ENCODE data around the gene TECPR1.

GRCh38 chr7:98242934-98243333 is 9.1 kb downstream of the TECPR1 start:
- TF ChIP-seq ATF2 (tag by site-specific recombination; IDR thresholded peaks at IDR 0.05; ENCODE audit: low read depth) (no peak), REST (tag by site-specific recombination; IDR thresholded peaks at IDR 0.05) (no peak), ZBTB7A (tag by site-specific recombination; IDR thresholded peaks at IDR 0.05; ENCODE audit: low read depth) (no peak)

All from HEK293 (cell line).